SH-SY5Y (cell line): Measurements from ENCODE around the gene COMP.

ENCODE experiments used
- GATA2 ChIP-seq: IDR thresholded peaks from 2 replicates; pipeline ENCODE4 v1.6.1; 2011; ENCODE audit warnings: mild to moderate bottlenecking, low read depth, low read length
- GATA3 ChIP-seq: IDR thresholded peaks from 2 replicates; pipeline ENCODE4 v1.6.1; 2011; ENCODE audit warnings: low read depth, mild to moderate bottlenecking, low read length, moderate library complexity

GRCh38 chr19:18764591-18765051, 26.5 kb downstream of the COMP start:
- no peak for TF ChIP-seq GATA2
- no peak for TF ChIP-seq GATA3
